Loucy (cell line): ENCODE data around the gene DCLK3.

Experiments
- H2AFZ ChIP-seq: fragments of 200-600 bp; sonication (generic); 2 replicates; pipeline ENCODE4 v1.6.0; 2016; ENCODE audit warnings: antibody characterized with exemption, mild to moderate bottlenecking, low read length, moderate library complexity
- H3F3A ChIP-seq: fragments of 200-600 bp; 2 replicates; pipeline ENCODE4 v1.6.0; 2016; ENCODE audit warnings: antibody characterized with exemption, low read depth, mild to moderate bottlenecking
- H3K27me3 ChIP-seq: fragments of 200-600 bp; sonication (generic); 2 replicates; pipeline ENCODE4 v1.6.1; 2014; ENCODE audit warnings: low read length, mild to moderate bottlenecking; ENCODE audit not compliant: insufficient read depth, poor library complexity, severe bottlenecking
- H3K36me3 ChIP-seq: fragments of 200-600 bp; sonication (generic); 2 replicates; pipeline ENCODE4 v1.6.1; 2016; ENCODE audit warnings: low read length; ENCODE audit not compliant: insufficient read depth
- H3K4me1 ChIP-seq: fragments of 200-600 bp; sonication (generic); 2 replicates; pipeline ENCODE4 v1.5.1; 2014; ENCODE audit warnings: low read length, mild to moderate bottlenecking; ENCODE audit not compliant: insufficient read depth, poor library complexity, severe bottlenecking
- H3K4me2 ChIP-seq: fragments of 200-600 bp; sonication (generic); 2 replicates; pipeline ENCODE4 v1.6.0; 2014; ENCODE audit warnings: antibody characterized with exemption, low read length, low read depth, mild to moderate bottlenecking; ENCODE audit not compliant: poor library complexity, severe bottlenecking
- H3K4me3 ChIP-seq: fragments of 200-600 bp; sonication (generic); 2 replicates; pipeline ENCODE4 v1.5.1; 2014; ENCODE audit warnings: low read length, mild to moderate bottlenecking, mixed read lengths; ENCODE audit not compliant: poor library complexity, severe bottlenecking
- H3K79me2 ChIP-seq: fragments of 200-600 bp; sonication (generic); 2 replicates; pipeline ENCODE4 v1.6.1; 2014; ENCODE audit warnings: low read length; ENCODE audit not compliant: insufficient read depth
- H3K9ac ChIP-seq: fragments of 200-600 bp; sonication (generic); 2 replicates; pipeline ENCODE4 v1.6.0; 2014; ENCODE audit warnings: mild to moderate bottlenecking, low read depth, low read length, moderate library complexity; ENCODE audit not compliant: poor library complexity, severe bottlenecking
- H3K9me2 ChIP-seq: fragments of 200-600 bp; sonication (generic); replicated peaks from 2 replicates; pipeline ENCODE4 v1.6.1; 2016; ENCODE audit warnings: low read depth, low read length, mixed read lengths
- H3K9me3 ChIP-seq: fragments of 200-600 bp; sonication (generic); 2 replicates; pipeline ENCODE4 v1.6.1; 2014; ENCODE audit warnings: mild to moderate bottlenecking, antibody characterized with exemption, low read length, low read depth; ENCODE audit not compliant: insufficient read depth
- H4K20me1 ChIP-seq: fragments of 200-600 bp; sonication (generic); 2 replicates; pipeline ENCODE4 v1.6.0; 2014; ENCODE audit warnings: antibody characterized with exemption, low read length, mild to moderate bottlenecking; ENCODE audit not compliant: insufficient read depth, poor library complexity, severe bottlenecking
- EZH2phosphoT487 ChIP-seq: fragments of 200-600 bp; IDR thresholded peaks from 2 replicates; pipeline ENCODE4 v1.6.1; 2018; ENCODE audit warnings: antibody characterized with exemption, mild to moderate bottlenecking, moderate library complexity, borderline replicate concordance
- TF ChIP-seq, protein P1 (sequence below): fragments of 200-600 bp; sonication (generic); conservative IDR thresholded peaks from 2 replicates; pipeline ENCODE4 v1.5.1; 2014; ENCODE audit warnings: mild to moderate bottlenecking, antibody characterized with exemption, low read length

DCLK3 gene

DNA sequence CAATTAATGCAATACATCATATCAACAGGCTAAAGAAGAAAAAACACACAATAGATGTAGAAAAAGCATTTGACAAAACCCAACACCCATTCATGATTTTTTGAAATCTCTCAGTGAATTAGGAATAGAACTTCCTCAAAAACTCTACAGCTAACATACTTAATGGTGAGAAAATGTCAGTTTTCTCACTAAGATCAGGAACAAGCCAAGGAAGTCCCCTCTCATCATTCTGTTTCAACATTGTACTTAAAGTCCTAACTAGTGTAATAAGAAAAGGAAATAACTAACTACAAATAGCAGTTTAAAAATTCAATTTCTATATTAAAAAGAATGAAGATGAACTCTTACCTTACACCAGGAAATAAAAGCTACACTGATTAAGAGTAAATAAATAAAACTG is 77.8 kb downstream of the DCLK3 start:
- no peak overlapping the region for H3K4me2 ChIP-seq
- H3K4me1 ChIP-seq, result no peaks in the 10 kb centered on the region
- no peaks in the 10 kb centered on the region for H3K79me2 ChIP-seq
- no peak overlapping the region for H3K4me3 ChIP-seq
- no peaks in the 10 kb centered on the region for H3K27me3 ChIP-seq
- no peaks in the 10 kb centered on the region for H3K9me2 ChIP-seq
- no peak overlapping the region for H3K9ac ChIP-seq
- no peaks in the 10 kb centered on the region for H3F3A ChIP-seq
- TF ChIP-seq EZH2phosphoT487, result no peak
- TF ChIP-seq, protein P1, sequence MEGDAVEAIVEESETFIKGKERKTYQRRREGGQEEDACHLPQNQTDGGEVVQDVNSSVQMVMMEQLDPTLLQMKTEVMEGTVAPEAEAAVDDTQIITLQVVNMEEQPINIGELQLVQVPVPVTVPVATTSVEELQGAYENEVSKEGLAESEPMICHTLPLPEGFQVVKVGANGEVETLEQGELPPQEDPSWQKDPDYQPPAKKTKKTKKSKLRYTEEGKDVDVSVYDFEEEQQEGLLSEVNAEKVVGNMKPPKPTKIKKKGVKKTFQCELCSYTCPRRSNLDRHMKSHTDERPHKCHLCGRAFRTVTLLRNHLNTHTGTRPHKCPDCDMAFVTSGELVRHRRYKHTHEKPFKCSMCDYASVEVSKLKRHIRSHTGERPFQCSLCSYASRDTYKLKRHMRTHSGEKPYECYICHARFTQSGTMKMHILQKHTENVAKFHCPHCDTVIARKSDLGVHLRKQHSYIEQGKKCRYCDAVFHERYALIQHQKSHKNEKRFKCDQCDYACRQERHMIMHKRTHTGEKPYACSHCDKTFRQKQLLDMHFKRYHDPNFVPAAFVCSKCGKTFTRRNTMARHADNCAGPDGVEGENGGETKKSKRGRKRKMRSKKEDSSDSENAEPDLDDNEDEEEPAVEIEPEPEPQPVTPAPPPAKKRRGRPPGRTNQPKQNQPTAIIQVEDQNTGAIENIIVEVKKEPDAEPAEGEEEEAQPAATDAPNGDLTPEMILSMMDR, result no peak
- no peaks in the 10 kb centered on the region for H3K9me3 ChIP-seq
- no peak overlapping the region; the same call in 1 of the 2 replicates for H2AFZ ChIP-seq
- no peaks in the 10 kb centered on the region for H3K36me3 ChIP-seq
- no peaks in the 10 kb centered on the region for H4K20me1 ChIP-seq

DNA sequence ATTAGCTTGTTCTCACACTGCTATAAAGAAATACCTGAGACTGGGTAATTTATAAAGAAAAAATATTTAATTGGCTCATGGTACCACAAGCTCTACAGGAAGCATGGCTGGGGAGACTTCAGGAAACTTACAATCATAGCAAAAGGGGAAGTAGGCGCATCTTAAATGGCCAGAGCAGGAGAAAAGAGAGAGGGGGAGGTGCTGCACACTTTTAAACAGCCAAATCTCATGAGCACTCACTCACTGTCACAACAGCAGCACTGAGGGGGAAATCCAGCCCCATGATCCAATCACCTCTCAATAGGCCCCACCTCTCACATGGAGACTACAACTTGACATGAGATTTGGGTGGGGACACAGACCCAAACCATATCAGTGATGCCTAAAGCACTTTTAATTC is 82.5 kb downstream of the DCLK3 start:
- H3K4me1 ChIP-seq, result no peaks in the 10 kb centered on the region
- no peak overlapping the region for H3K9ac ChIP-seq
- no peaks in the 10 kb centered on the region for H3K27me3 ChIP-seq
- peaks cover 21% of the 10 kb centered on the region; the same call in 1 of the 2 replicates for H3K9me3 ChIP-seq
- no peak overlapping the region for H3K4me3 ChIP-seq
- H2AFZ ChIP-seq, result no peak overlapping the region
- TF ChIP-seq EZH2phosphoT487, result no peak
- TF ChIP-seq, protein P1, result no peak
- no peaks in the 10 kb centered on the region for H3K36me3 ChIP-seq
- H3K9me2 ChIP-seq, result no peaks in the 10 kb centered on the region
- no peak overlapping the region for H3K4me2 ChIP-seq
- H3K79me2 ChIP-seq, result no peaks in the 10 kb centered on the region
- no peaks in the 10 kb centered on the region for H4K20me1 ChIP-seq
- no peaks in the 10 kb centered on the region for H3F3A ChIP-seq

DNA sequence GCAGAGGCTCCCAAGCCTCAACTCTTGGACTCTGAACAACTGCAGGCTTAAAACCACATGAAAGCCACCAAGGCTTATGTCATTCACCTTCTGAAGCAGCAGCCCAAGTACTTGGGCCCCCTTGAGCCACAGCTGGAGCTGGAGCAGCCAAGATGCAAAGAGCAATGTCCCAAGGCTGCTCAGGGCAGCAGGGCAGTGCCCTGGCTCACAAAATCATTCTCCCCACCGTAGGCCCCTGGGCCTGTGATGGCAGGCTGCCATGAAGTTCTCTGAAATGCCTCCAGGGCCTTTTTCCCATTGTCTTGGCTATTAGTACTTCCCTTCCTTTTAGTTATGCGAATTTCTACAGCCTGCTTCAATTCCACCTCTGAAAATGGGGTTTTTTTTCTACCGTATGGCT is 83.4 kb downstream of the DCLK3 start:
- Histone ChIP-seq H3K36me3 (no peaks in the 10 kb centered on the region), H4K20me1 (no peaks in the 10 kb centered on the region), H3K9ac (no peak overlapping the region), H3K9me2 (no peaks in the 10 kb centered on the region), H2AFZ (no peak overlapping the region), H3K4me2 (no peak overlapping the region), H3K4me1 (no peaks in the 10 kb centered on the region), H3K9me3 (peaks cover 21% of the 10 kb centered on the region; the same call in 1 of the 2 replicates), H3K27me3 (no peaks in the 10 kb centered on the region), H3K79me2 (no peaks in the 10 kb centered on the region), H3F3A (no peaks in the 10 kb centered on the region), H3K4me3 (no peak overlapping the region)
- TF ChIP-seq EZH2phosphoT487, result no peak
- TF ChIP-seq, protein P1, result no peak
